IMR-90 (cell line): ENCODE measurements around the gene LCK. TPM values are rescaled to one million over a fixed set of nuclear protein-coding genes. Genes with fewer than 3 reads are reported as not detected.
"Not testable (repeated sequence)": the region's sequence is repeated elsewhere in the genome, so short reads cannot be mapped to it uniquely, and the experiment has no call there.

Experiments
- ATAC-seq: fragments of 200-7000 bp; cut with Tn5 transposase; 2 replicates; pipeline ENCODE4 v1.9.1; 2020; ENCODE audit warnings: low read depth, mild to moderate bottlenecking, moderate library complexity
- BruUV-seq: library from RNA; stranded (reverse); fragments of 400-500 nt; replicated peaks from 2 replicates; lab custom pipeline; 2021; lab: Mats Ljungman, UMichigan
- CTCF ChIA-PET: fragments of 300-600 bp; formaldehyde crosslinking; extraction: SDS; loops from one replicate; lab custom pipeline; 2021; ENCODE audit warnings: antibody characterized with exemption; lab: Yijun Ruan, JAX
- POLR2A ChIA-PET: fragments of 300-600 bp; sonication (Branson Sonifier 250); formaldehyde crosslinking; loops from one replicate; lab custom pipeline; 2022; ENCODE audit warnings: antibody characterized with exemption; ENCODE audit not compliant: unreplicated experiment; lab: Charles Lee
- DNase-seq: peaks from one replicate; pipeline ENCODE4 v3.0.0; 2013
- H2AFZ ChIP-seq: replicated peaks from 2 replicates; pipeline ENCODE3; 2013; ENCODE audit warnings: low read length, mild to moderate bottlenecking; ENCODE audit not compliant: poor library complexity
- H2AK5ac ChIP-seq: 2 replicates; pipeline ENCODE4 v1.6.1; 2013; ENCODE audit warnings: low read depth, low read length, inconsistent platforms
- H2AK9ac ChIP-seq: replicated peaks from 2 replicates; pipeline ENCODE3; 2013; ENCODE audit warnings: mild to moderate bottlenecking, low read depth, low read length, moderate library complexity; ENCODE audit not compliant: poor library complexity
- H2BK120ac ChIP-seq: 2 replicates; pipeline ENCODE4 v1.6.1; 2013; ENCODE audit warnings: low read depth, low read length, inconsistent platforms
- H2BK15ac ChIP-seq: 3 replicates; pipeline ENCODE4 v1.6.1; 2013; ENCODE audit warnings: low read depth, low read length, inconsistent platforms
- H2BK20ac ChIP-seq: 2 replicates; pipeline ENCODE4 v1.6.1; 2013; ENCODE audit warnings: low read depth, mild to moderate bottlenecking, inconsistent platforms, low read length, moderate library complexity
- H2BK5ac ChIP-seq: 2 replicates; pipeline ENCODE4 v1.6.1; 2013; ENCODE audit warnings: mild to moderate bottlenecking, low read depth, low read length, inconsistent platforms; ENCODE audit not compliant: poor library complexity, severe bottlenecking
- H3K14ac ChIP-seq: replicated peaks from 2 replicates; pipeline ENCODE4 v1.6.1; 2013; ENCODE audit warnings: low read depth, low read length, inconsistent platforms
- H3K18ac ChIP-seq: 2 replicates; pipeline ENCODE4 v1.6.1; 2013; ENCODE audit warnings: low read depth, low read length, control low read depth
- H3K23ac ChIP-seq: 2 replicates; pipeline ENCODE4 v1.6.1; 2013; ENCODE audit warnings: low read depth, low read length, inconsistent platforms
- H3K27ac ChIP-seq: 2 replicates; pipeline ENCODE4 v1.5.1; 2013; ENCODE audit warnings: mild to moderate bottlenecking, control low read depth, low read length; ENCODE audit not compliant: insufficient read depth
- H3K27me3 ChIP-seq: 2 replicates; pipeline ENCODE4 v1.6.1; 2013; ENCODE audit warnings: low read length; ENCODE audit not compliant: control insufficient read depth, insufficient read depth
- H3K36me3 ChIP-seq: 2 replicates; pipeline ENCODE4 v1.6.1; 2013; ENCODE audit warnings: low read length, mixed read lengths; ENCODE audit not compliant: control insufficient read depth, insufficient read depth
- H3K4ac ChIP-seq: 2 replicates; pipeline ENCODE4 v1.6.1; 2013; ENCODE audit warnings: low read depth, low read length, inconsistent platforms
- H3K4me1 ChIP-seq: 2 replicates; pipeline ENCODE4 v1.6.1; 2013; ENCODE audit warnings: low read length, mixed read lengths; ENCODE audit not compliant: control insufficient read depth, insufficient read depth
- H3K4me2 ChIP-seq: 2 replicates; pipeline ENCODE4 v1.6.1; 2013; ENCODE audit warnings: low read depth, mild to moderate bottlenecking, control low read depth, low read length, moderate library complexity
- H3K4me3 ChIP-seq: 2 replicates; pipeline ENCODE4 v1.5.1; 2013; ENCODE audit warnings: low read depth, mild to moderate bottlenecking, control low read depth, low read length, moderate library complexity; ENCODE audit not compliant: insufficient read depth
- H3K56ac ChIP-seq: 2 replicates; pipeline ENCODE4 v1.6.1; 2013; ENCODE audit warnings: low read length, inconsistent platforms; ENCODE audit not compliant: insufficient read depth; ENCODE audit errors: extremely low read depth
- H3K79me1 ChIP-seq, 2 experiments: 2 replicates each; pipeline ENCODE4 v1.6.1; 2013; ENCODE audit warnings: low read length in 2 of 2, inconsistent platforms in 1 of 2, low read depth in 1 of 2
- H3K9ac ChIP-seq: 2 replicates; pipeline ENCODE4 v1.6.1; 2013; ENCODE audit warnings: low read depth, low read length, control low read depth
- H3K9me1 ChIP-seq: 2 replicates; pipeline ENCODE4 v1.6.1; 2013; ENCODE audit warnings: low read length, inconsistent platforms; ENCODE audit not compliant: insufficient read depth
- H3K9me3 ChIP-seq: 2 replicates; pipeline ENCODE4 v1.6.1; 2013; ENCODE audit warnings: low read length; ENCODE audit not compliant: control insufficient read depth, insufficient read depth
- H4K20me1 ChIP-seq: 2 replicates; pipeline ENCODE4 v1.6.1; 2013; ENCODE audit warnings: low read length, inconsistent platforms; ENCODE audit not compliant: insufficient read depth
- H4K5ac ChIP-seq: 2 replicates; pipeline ENCODE4 v1.6.1; 2013; ENCODE audit warnings: mild to moderate bottlenecking, low read depth, low read length, control low read depth
- H4K8ac ChIP-seq, 2 experiments: 2 replicates each; pipeline ENCODE4 v1.6.1; 2013; ENCODE audit warnings: low read depth in 2 of 2, low read length in 2 of 2, control low read depth in 1 of 2, inconsistent platforms in 1 of 2
- H4K91ac ChIP-seq: 2 replicates; pipeline ENCODE4 v1.6.1; 2013; ENCODE audit warnings: low read depth, low read length, inconsistent platforms; ENCODE audit not compliant: insufficient read depth
- WGBS, 2 experiments: methylation state at CpG; one replicate each; pipeline versions ENCODE4 v1.1.5 to v1.1.7; 2013; ENCODE audit warnings: missing lambda C conversion rate in 2 of 2; ENCODE audit not compliant: insufficient read length in 1 of 2; ENCODE audit errors: extremely low coverage in 2 of 2; 5-methylcytosine and 5-hydroxymethylcytosine counted together
- dilution Hi-C: fragments of 300-500 bp; cut with HindIII; formaldehyde crosslinking; loops from one replicate; pipeline ENCODE4 v1.14.3; 2018; ENCODE audit warnings: low sequenced_read_pairs; ENCODE audit not compliant: unreplicated experiment
- in situ Hi-C: fragments of 300-500 bp; cut with MboI; formaldehyde crosslinking; loops from 3 replicates; pipeline ENCODE4 v1.14.3; 2019; ENCODE audit warnings: low sequenced_read_pairs, inconsistent platforms, mixed read lengths
- intact Hi-C: fragments of 100-400 bp; cut with micrococcal nuclease; formaldehyde crosslinking; loops from 2 replicates; pipeline ENCODE4 v1.10.0; 2022
- polyA plus RNA-seq, 3 experiments: library from polyadenylated mRNA; depleted of rRNA; stranded (reverse); fragments of >200 nt; gene quantifications; 2 replicates each; pipeline ENCODE4 v1.2.3, GENCODE V29; 2012; ENCODE audit warnings: low replicate concordance in 1 of 3
- total RNA-seq: library from RNA; depleted of rRNA; stranded (reverse); fragments of >200 nt; gene quantifications from 2 replicates; pipeline ENCODE4 v1.2.3, GENCODE V29; 2012

LCK gene
- total and polyA plus RNA-seq, 2 of the 4 experiments (the other 2 are of a cell fraction) = not detected

GRCh38 chr1:32298211-32298610 is 47.1 kb downstream of the LCK start:
- H4K8ac ChIP-seq, H2AFZ ChIP-seq, H3K23ac ChIP-seq, H4K91ac ChIP-seq, ATAC-seq, H3K9ac ChIP-seq, intact Hi-C loops, H4K5ac ChIP-seq, H3K27me3 ChIP-seq, H3K9me3 ChIP-seq, POLR2A ChIA-PET, H2AK5ac ChIP-seq, CTCF ChIA-PET, H3K14ac ChIP-seq, H3K4me2 ChIP-seq, H3K56ac ChIP-seq, H3K4ac ChIP-seq, H2BK20ac ChIP-seq, H2BK120ac ChIP-seq, H3K4me3 ChIP-seq, H2BK15ac ChIP-seq, H2AK9ac ChIP-seq, DNase-seq, in situ Hi-C loops, dilution Hi-C loops, H3K18ac ChIP-seq, BruUV-seq, H2BK5ac ChIP-seq, H3K27ac ChIP-seq, H3K4me1 ChIP-seq: not testable (repeated sequence)
- Histone ChIP-seq H3K9me1 (peaks cover 12% of the 10 kb centered on the region; the same call in 1 of the 2 replicates), H4K20me1 (peaks cover 35% of the 10 kb centered on the region; the same call in 1 of the 2 replicates), H3K36me3 (peaks cover 13% of the 10 kb centered on the region), H3K79me1 (peaks cover 44 to 77% of the 10 kb centered on the region in 2 experiments)
- WGBS, 2 experiments = no CpG with 5 or more reads among the region's 16 CpGs
